Mesenchymal stem cell (in vitro differentiated cells and primary cell): ENCODE data around the gene GNA14.

ENCODE experiments used
- DNase-seq: peaks from one replicate; pipeline ENCODE4 v3.0.0-alpha.2; 2013
- H2AFZ ChIP-seq: one replicate; pipeline ENCODE4 v1.6.1; 2013; ENCODE audit warnings: low read depth, mild to moderate bottlenecking, control low read depth, inconsistent platforms, low read length, moderate library complexity
- H2AK5ac ChIP-seq: 2 replicates; pipeline ENCODE4 v1.6.1; 2013; ENCODE audit warnings: low read length, moderate library complexity, mild to moderate bottlenecking, inconsistent platforms; ENCODE audit not compliant: severe bottlenecking
- H2BK120ac ChIP-seq: one replicate; pipeline ENCODE4 v1.6.1; 2013; ENCODE audit warnings: low read depth, mild to moderate bottlenecking, inconsistent platforms, low read length, moderate library complexity
- H2BK12ac ChIP-seq, 2 experiments: one replicate each; pipeline ENCODE4 v1.6.1; 2013; ENCODE audit warnings: inconsistent platforms in 2 of 2, low read length in 2 of 2, mild to moderate bottlenecking in 2 of 2, moderate library complexity in 2 of 2, control low read depth in 1 of 2
- H2BK15ac ChIP-seq: one replicate; pipeline ENCODE4 v1.6.1; 2013; ENCODE audit warnings: mild to moderate bottlenecking, low read depth, inconsistent platforms; ENCODE audit not compliant: poor library complexity, severe bottlenecking
- H2BK5ac ChIP-seq: 2 replicates; pipeline ENCODE4 v1.6.1; 2013; ENCODE audit warnings: low read depth, mild to moderate bottlenecking, low read length, control low read depth, inconsistent platforms; ENCODE audit not compliant: poor library complexity, severe bottlenecking
- H3K14ac ChIP-seq, 2 experiments: one replicate each; pipeline ENCODE4 v1.6.1; 2013; ENCODE audit warnings: inconsistent platforms in 2 of 2, low read length in 2 of 2, control low read depth in 1 of 2, mild to moderate bottlenecking in 1 of 2, moderate library complexity in 1 of 2
- H3K18ac ChIP-seq, 2 experiments: one replicate each; pipeline ENCODE4 v1.6.1; 2013; ENCODE audit warnings: inconsistent platforms in 2 of 2, low read length in 2 of 2, control low read depth in 1 of 2, low read depth in 1 of 2, mild to moderate bottlenecking in 1 of 2
- H3K23ac ChIP-seq, 2 experiments: one replicate each; pipeline ENCODE4 v1.6.1; 2013; ENCODE audit warnings: inconsistent platforms in 2 of 2, low read length in 2 of 2, mild to moderate bottlenecking in 2 of 2, moderate library complexity in 2 of 2, control low read depth in 1 of 2
- H3K27ac ChIP-seq: 2 replicates; pipeline ENCODE4 v1.5.1; 2013; ENCODE audit warnings: mild to moderate bottlenecking, moderate library complexity, low read length, control low read depth, inconsistent platforms; ENCODE audit not compliant: poor library complexity, severe bottlenecking
- H3K27me3 ChIP-seq, 2 experiments: 2 replicates each; pipeline versions ENCODE4 v1.6.1 to v1.7.0; 2013; ENCODE audit warnings: low read length in 2 of 2, mild to moderate bottlenecking in 2 of 2, moderate library complexity in 2 of 2, control low read depth in 1 of 2, inconsistent platforms in 1 of 2; ENCODE audit not compliant: control insufficient read depth in 1 of 2, insufficient read depth in 1 of 2
- H3K36me3 ChIP-seq, 2 experiments: 2 replicates each; pipeline versions ENCODE4 v1.6.1 to v1.7.0; 2013; ENCODE audit warnings: low read length in 2 of 2, control low read depth in 1 of 2, inconsistent platforms in 1 of 2, low read depth in 1 of 2, mild to moderate bottlenecking in 1 of 2; ENCODE audit not compliant: insufficient read depth in 2 of 2, control insufficient read depth in 1 of 2
- H3K4ac ChIP-seq, 2 experiments: one replicate each; pipeline ENCODE4 v1.6.1; 2013; ENCODE audit warnings: inconsistent platforms in 2 of 2, low read length in 2 of 2, mild to moderate bottlenecking in 2 of 2, moderate library complexity in 2 of 2, control low read depth in 1 of 2, low read depth in 1 of 2
- H3K4me1 ChIP-seq: 2 replicates; pipeline ENCODE4 v1.6.1; 2013; ENCODE audit warnings: low read depth, low read length, control low read depth; ENCODE audit not compliant: control insufficient read depth, insufficient read depth
- H3K4me2 ChIP-seq: 2 replicates; pipeline ENCODE4 v1.6.1; 2013; ENCODE audit warnings: low read length, mild to moderate bottlenecking, inconsistent platforms; ENCODE audit not compliant: poor library complexity, severe bottlenecking
- H3K4me3 ChIP-seq, 2 experiments: 2 replicates each; pipeline versions ENCODE4 v1.5.1 to v1.7.0; 2013; ENCODE audit warnings: low read length in 2 of 2, mild to moderate bottlenecking in 2 of 2, control low read depth in 1 of 2, low read depth in 1 of 2; ENCODE audit not compliant: insufficient read depth in 1 of 2
- H3K79me1 ChIP-seq: replicated peaks from 2 replicates; pipeline ENCODE4 v1.6.1; 2013; ENCODE audit warnings: mild to moderate bottlenecking, control low read depth, low read length, inconsistent platforms; ENCODE audit not compliant: poor library complexity, severe bottlenecking
- H3K9ac ChIP-seq: 2 replicates; pipeline ENCODE4 v1.7.0; 2013; ENCODE audit warnings: mild to moderate bottlenecking, low read length, moderate library complexity
- H3K9me3 ChIP-seq: 2 replicates; pipeline ENCODE4 v1.7.0; 2013; ENCODE audit warnings: mild to moderate bottlenecking, low read length; ENCODE audit not compliant: control insufficient read depth
- H4K8ac ChIP-seq: one replicate; pipeline ENCODE4 v1.6.1; 2013; ENCODE audit warnings: inconsistent platforms, mild to moderate bottlenecking, low read length, moderate library complexity
- H4K91ac ChIP-seq: one replicate; pipeline ENCODE4 v1.6.1; 2013; ENCODE audit warnings: mild to moderate bottlenecking, low read length, inconsistent platforms
- whole genome bisulfite sequencing: methylation state at CpG from one replicate; pipeline ENCODE4 v1.1.7; 2013; ENCODE audit warnings: mixed read lengths; 5-methylcytosine and 5-hydroxymethylcytosine counted together

GNA14 gene

GRCh38 chr9:77667151-77667550 lies 19.0 kb upstream of the GNA14 start:
- Histone ChIP-seq H3K27me3 (peaks cover 0 to 6% of the 10 kb centered on the region in 2 experiments), H2BK5ac (no peak overlapping the region), H3K9me3 (no peaks in the 10 kb centered on the region), H2BK15ac (no peak overlapping the region), H2BK120ac (no peak overlapping the region), H3K4me3 (no peak overlapping the region), H2AK5ac (no peak overlapping the region), H2AFZ (no peak overlapping the region), H4K8ac (no peak overlapping the region), H3K4me2 (no peak overlapping the region), H3K4ac (no peak overlapping the region), H4K91ac (no peak overlapping the region), H2BK12ac (no peak overlapping the region), H3K79me1 (no peaks in the 10 kb centered on the region), H3K9ac (no peak overlapping the region), H3K18ac (no peak overlapping the region), H3K23ac (no peak overlapping the region), H3K4me1 (peaks cover 2% of the 10 kb centered on the region), H3K27ac (peak overlapping the region; percentile 71), H3K36me3 (no peaks in the 10 kb centered on the region), H3K14ac (no peak overlapping the region)
- WGBS = no CpG with 5 or more reads among the region's 1 CpG
- no peak for DNase-seq

- no peak overlapping the region for H4K8ac ChIP-seq
- WGBS = 86% methylated on average over 5 of the region's 5 CpGs
- no peak overlapping the region for H3K27ac ChIP-seq
- H3K4me1 ChIP-seq = peaks cover 6% of the 10 kb centered on the region
- H3K4me3 ChIP-seq = no peak overlapping the region
- H2AFZ ChIP-seq = no peak overlapping the region
- no peak overlapping the region for H3K14ac ChIP-seq
- no peak overlapping the region for H4K91ac ChIP-seq
- H3K9ac ChIP-seq = peak overlapping the region; percentile 6
- H2BK15ac ChIP-seq = no peak overlapping the region
- no peaks in the 10 kb centered on the region for H3K9me3 ChIP-seq
- H3K79me1 ChIP-seq = no peaks in the 10 kb centered on the region
- no peak overlapping the region for H2BK120ac ChIP-seq
- no peak overlapping the region for H3K4ac ChIP-seq
- H3K36me3 ChIP-seq = no peaks in the 10 kb centered on the region
- DNase-seq = no peak
- H3K18ac ChIP-seq = no peak overlapping the region
- H3K4me2 ChIP-seq = peak overlapping the region; percentile 5
- no peak overlapping the region for H3K23ac ChIP-seq
- no peak overlapping the region for H2BK12ac ChIP-seq
- no peaks in the 10 kb centered on the region for H3K27me3 ChIP-seq
- no peak overlapping the region for H2BK5ac ChIP-seq
- peak overlapping the region; percentile 65 for H2AK5ac ChIP-seq
Measured at GRCh38 chr9:77663754-77664153, 15.6 kb upstream of the GNA14 start.

- Histone ChIP-seq H4K91ac (no peak overlapping the region), H2BK12ac (no peak overlapping the region), H3K36me3 (no peaks in the 10 kb centered on the region), H4K8ac (no peak overlapping the region), H3K23ac (no peak overlapping the region), H2BK120ac (no peak overlapping the region), H3K27me3 (no peaks in the 10 kb centered on the region), H3K4me3 (no peak overlapping the region), H3K9me3 (no peaks in the 10 kb centered on the region), H3K4me2 (no peak overlapping the region), H3K4ac (no peak overlapping the region), H2AFZ (no peak overlapping the region), H3K9ac (no peak overlapping the region), H3K79me1 (no peaks in the 10 kb centered on the region), H2AK5ac (peak overlapping the region; percentile 35), H2BK15ac (no peak overlapping the region), H3K18ac (no peak overlapping the region), H3K27ac (no peak overlapping the region), H3K14ac (no peak overlapping the region), H3K4me1 (peaks cover 6% of the 10 kb centered on the region), H2BK5ac (no peak overlapping the region)
- 85% methylated on average over 7 of the region's 7 CpGs for WGBS
- no peak for DNase-seq
Measured at GRCh38 chr9:77661566-77662085, 13.5 kb upstream of the GNA14 start.

- no peak overlapping the region for H3K27ac ChIP-seq
- H2AFZ ChIP-seq = no peak overlapping the region
- H3K23ac ChIP-seq = no peak overlapping the region
- no peak overlapping the region for H3K4me2 ChIP-seq
- no peak overlapping the region for H2BK120ac ChIP-seq
- H3K36me3 ChIP-seq = no peaks in the 10 kb centered on the region
- H3K79me1 ChIP-seq = no peaks in the 10 kb centered on the region
- H3K4ac ChIP-seq = no peak overlapping the region
- H3K9ac ChIP-seq = no peak overlapping the region
- no peak overlapping the region for H4K8ac ChIP-seq
- H2BK15ac ChIP-seq = no peak overlapping the region
- no peaks in the 10 kb centered on the region for H3K27me3 ChIP-seq
- no peak for DNase-seq
- no peak overlapping the region for H4K91ac ChIP-seq
- H3K4me1 ChIP-seq = peaks cover 6% of the 10 kb centered on the region
- no peak overlapping the region for H3K14ac ChIP-seq
- H2AK5ac ChIP-seq = no peak overlapping the region
- H2BK5ac ChIP-seq = no peak overlapping the region
- no peak overlapping the region for H2BK12ac ChIP-seq
- H3K18ac ChIP-seq = no peak overlapping the region
- 76% methylated on average over 5 of the region's 5 CpGs for WGBS
- no peak overlapping the region for H3K4me3 ChIP-seq
- H3K9me3 ChIP-seq = no peaks in the 10 kb centered on the region
Measured at GRCh38 chr9:77659926-77660325, 11.8 kb upstream of the GNA14 start.
